HG03457 (cell line): ENCODE results near the gene PCBP2.
"Not testable (repeated sequence)": the region's sequence is repeated elsewhere in the genome, so short reads cannot be mapped to it uniquely, and the experiment has no call there.

Experiments used
- ATAC-seq: cut with Tn5 transposase; IDR thresholded peaks from one replicate; pipeline ENCODE4 v1.9.1; 2021; ENCODE audit warnings: moderate number of reproducible peaks; ENCODE audit not compliant: unreplicated experiment

The PCBP2 gene

DNA sequence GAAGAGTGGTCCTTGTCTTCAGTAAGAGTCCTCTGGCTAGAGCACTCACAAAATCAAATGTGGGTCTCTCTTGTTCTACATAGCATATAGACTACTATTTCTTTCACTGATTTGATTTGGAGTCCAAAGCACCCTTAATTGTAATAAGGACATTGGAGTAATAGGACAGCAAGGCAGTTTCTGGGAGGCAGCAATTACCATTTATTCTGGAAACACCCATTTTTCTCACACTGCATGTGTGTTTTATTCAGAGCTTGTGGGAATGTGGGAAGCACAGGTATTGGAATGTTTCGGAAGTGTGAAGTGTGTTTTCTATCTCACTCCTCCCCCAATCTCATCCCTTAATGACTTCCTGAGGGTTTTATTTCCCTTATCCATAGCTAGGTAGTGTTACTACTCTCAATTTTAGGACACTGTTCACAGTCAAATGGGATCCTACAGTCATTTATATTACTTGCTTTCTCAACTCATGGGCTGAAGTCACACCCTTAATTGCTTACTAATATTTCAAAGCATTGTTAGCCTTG, 20.2 kb downstream of the PCBP2 start:
- ATAC-seq: no peak

GRCh38 chr12:53474077-53474476, 22.2 kb downstream of the PCBP2 start:
- ATAC-seq: no peak

DNA sequence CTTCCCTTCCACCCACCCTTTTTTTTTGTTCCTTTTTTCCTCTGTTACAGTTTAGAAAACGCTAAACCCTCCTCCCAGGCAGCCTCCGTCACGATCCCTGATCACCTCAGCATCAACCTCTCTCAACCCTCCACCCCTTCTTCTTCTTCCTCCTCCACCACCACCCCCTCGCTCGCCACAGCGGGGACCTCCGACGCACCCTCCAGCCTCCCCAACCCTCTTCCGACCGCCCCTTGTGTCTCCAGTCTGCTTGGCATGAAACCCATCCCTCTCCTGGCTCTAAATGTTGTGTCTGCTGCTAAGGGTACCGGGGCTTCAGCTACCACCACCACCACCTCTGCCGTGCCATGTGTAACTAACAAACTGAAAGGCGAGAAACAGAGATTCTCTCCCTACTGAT, 22.9 kb downstream of the PCBP2 start:
- no peak for ATAC-seq

- ATAC-seq: no peak
These were observed 24.9 kb downstream of the PCBP2 start for GRCh38 chr12:53476769-53477209.

- ATAC-seq: no peak
These were observed 27.0 kb downstream of the PCBP2 start for GRCh38 chr12:53478865-53479264.

GRCh38 chr12:53479331-53479730, 27.4 kb downstream of the PCBP2 start:
- no peak for ATAC-seq

DNA sequence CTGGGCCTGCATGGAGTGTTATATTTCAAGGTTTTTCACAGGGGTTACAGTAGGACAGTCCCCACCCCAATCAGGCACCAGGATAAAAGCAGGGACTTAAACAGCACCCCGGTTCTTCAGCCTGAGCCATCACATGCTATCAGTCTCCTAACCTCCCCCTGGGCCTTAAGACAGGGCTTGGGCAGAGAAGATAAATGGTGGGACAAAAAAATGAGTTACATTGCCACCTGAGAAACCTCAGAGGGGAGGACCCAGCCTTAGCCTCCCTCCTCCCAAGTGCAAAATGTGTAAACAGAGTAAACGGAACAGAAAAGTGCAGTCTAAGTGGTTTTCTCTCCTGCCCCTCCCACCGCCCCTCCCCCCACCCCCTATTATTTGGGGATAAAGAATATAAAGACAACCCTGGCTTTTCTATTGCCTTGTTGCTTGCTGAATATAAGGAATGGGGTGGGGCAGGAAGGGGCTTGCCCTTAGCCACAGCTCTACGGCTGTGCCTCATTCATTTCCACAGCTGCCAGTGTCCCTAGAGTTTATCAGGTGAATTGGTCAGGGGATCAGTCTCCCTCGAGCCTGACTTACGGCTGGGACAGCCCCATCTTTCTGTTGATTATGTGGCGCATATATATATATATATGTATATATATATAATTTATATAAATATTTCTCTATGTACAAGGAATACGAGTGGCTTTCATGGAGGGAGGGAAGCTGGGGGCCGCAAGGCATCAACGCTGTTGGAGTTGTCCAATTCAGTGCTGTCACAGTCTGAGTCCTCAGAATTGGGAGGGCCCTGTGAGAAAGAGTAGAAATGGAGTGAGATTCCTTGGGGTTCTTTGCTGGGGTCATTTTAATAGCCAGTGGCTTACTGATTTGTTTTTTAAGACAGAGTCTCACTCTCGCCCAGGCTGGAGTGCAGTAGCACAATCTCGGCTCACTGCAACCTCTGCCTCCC, 28.9 kb downstream of the PCBP2 start:
- ATAC-seq: no peak

DNA sequence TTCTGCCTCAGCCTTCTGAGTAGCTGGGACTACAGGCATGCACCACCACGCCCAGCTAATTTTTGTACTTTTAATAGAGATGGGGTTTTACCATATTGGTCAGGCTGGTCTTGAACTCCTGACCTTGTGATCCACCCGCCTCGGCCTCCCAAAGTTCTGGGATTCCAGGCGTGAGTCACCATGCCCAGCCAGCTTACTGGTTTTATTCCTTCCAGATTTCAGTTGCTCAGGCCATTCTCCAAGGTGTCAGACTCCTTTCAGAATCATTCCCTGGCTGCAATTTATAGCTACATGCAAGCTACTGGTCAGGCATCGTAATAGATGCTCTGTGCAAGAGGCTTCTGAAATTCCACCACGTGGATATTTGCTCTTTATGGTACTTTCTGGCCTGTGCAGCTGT, 29.6 kb downstream of the PCBP2 start:
- ATAC-seq: not testable (repeated sequence)

DNA sequence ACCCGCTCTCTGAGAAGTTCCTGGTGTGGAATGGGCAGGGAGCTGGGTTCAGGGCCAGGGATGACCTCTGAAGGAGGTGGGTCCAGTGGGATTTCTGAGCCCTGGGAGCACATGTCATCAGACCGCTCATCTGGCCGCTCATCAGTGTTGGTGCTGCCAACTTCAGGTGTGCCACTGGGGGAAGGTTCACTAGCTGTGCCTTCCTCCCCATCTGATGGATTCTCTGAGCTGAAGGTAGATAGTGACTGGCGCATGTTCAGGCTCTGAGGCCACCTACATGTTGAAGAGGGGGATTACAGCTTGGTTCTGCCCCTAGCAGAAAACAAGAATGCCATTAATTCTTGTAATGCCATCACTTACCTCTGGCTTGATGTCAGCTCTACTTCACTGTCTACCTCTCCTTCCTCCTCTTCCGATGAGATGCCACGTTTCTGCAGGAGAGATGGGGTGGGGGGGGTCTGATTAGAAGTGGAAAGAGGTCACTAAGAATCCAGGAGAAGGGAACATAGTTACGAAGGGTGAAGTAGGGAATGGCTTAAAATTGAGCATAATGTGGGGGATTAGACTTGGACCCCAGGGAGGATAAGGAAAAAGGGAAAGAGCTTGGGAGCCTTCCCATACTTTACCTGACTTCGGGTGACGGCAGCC, 30.2 kb downstream of the PCBP2 start:
- ATAC-seq: no peak

GRCh38 chr12:53482626-53483168, 30.8 kb downstream of the PCBP2 start:
- no peak for ATAC-seq

DNA sequence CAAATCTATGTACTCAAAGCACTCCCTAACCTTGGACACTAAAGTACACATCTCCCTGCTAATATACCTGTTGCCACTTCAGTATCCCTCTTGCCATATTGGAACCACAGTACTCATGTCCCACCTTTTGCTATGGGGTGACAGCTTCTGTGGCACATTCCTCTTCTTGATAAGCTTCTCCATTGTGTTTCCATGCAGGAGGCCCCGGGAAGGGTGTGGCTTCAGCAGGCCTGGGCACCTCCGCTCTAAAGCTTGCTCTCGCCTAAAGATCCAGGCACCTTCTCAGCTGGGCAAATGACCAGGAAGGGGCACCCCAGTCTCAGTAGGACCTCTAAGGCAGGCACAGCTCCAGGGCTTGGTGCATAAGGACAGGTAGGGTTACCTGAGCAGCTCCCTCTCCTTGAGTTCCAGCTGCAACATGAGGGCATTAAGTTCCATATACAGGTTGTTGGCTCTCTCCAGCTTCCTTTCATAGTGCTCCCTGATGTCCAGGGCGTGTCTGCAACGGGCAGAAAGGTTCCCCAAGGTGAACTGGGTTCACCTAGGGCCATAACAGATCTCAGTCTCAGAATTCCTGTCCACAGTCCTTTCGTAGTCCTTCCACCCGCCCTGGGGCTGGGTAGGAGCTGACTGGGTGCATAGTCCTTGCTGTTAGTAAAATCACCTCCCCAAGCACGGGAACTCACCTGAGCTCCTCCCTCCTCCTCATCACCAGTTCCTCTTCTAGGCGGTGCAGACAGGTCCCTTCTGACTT, 31.5 kb downstream of the PCBP2 start:
- no peak for ATAC-seq

DNA sequence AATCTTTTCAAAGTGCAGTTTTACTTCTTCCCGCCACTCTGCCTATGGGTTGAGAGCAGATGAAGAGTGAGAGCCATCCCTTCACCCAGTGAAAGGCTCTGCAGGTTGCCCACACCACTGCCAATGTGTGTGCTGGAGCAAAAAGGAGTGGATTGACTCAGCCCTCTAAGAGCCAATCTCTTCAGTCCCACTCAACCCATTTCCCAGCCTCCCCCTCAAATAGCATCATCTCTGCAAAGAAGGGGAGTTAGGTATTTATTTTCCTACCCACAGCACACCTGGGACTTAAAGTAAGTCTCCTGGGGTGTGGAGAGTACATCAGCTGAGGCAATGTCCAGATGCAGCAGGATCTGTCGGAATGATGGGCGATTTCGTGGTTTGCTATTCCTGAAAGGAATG, 32.1 kb downstream of the PCBP2 start:
- no peak for ATAC-seq

GRCh38 chr12:53484686-53485575, 33.0 kb downstream of the PCBP2 start:
- ATAC-seq: no peak

DNA sequence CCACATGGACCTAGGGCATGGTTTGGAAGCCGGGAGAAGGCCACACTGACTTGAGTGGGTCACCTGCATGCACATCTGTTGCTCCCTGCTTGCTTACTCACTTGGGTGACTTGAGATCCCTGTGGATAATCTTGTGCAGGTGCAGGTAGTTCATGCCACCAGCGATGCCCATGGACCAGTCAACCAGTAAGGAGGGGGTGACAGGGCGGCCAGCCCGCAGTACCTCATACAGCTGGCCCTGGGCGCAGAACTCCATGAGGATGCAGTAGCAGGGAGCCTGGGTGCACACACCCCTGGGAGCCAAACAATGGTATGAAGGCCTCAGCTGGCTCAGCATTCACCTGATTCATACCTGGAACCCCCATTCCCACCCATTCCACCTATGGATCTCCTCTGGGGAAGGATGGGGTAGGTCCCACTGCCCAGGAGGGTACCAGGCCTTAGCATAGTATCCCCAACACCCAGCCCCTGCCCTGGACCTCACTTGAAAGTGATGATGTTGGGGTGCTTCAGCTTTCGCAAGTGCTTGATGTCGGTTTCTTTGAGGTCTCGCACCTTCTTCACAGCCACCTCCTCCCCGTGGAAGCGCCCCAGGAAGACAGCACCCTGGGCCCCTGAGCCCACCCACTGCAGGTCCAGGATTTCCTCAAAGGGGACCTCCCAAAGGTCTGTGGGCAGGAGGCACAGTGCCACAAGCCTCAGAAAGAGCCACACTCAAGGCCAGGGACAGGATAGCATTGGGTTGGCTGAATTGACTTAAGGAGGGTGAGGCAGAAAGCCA, 34.2 kb downstream of the PCBP2 start:
- no peak for ATAC-seq

- no peak for ATAC-seq
These were observed 35.0 kb downstream of the PCBP2 start for GRCh38 chr12:53486736-53487487.

DNA sequence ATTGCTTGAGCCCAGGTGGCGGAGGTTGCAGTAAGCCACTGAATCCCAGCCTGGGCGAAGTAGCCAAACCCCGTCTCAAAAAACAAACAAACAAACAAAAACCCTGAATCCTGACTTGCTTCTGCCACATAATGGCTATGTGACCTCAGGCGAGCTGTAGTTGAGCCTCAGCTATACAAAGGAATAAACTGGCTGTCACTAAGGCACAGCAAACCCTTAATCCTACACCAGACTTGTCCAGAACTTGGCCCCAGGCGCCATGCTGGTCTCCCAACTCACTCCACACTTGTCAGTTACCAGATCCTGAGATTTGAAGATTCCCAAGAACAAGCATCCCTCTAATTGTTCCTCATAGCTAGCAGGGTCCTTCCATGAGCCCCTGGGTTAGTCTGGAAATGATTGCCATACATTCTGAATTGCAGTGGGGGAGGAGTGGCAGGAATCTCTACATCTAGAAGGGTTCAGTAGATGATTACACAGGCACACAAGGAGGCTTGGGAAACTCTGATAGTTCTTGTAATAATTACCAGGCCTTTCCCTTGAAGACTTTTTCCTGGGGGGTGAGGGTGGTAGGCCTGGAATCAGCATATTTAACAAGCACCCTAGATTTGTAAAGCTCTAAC, 37.5 kb downstream of the PCBP2 start:
- no peak for ATAC-seq

DNA sequence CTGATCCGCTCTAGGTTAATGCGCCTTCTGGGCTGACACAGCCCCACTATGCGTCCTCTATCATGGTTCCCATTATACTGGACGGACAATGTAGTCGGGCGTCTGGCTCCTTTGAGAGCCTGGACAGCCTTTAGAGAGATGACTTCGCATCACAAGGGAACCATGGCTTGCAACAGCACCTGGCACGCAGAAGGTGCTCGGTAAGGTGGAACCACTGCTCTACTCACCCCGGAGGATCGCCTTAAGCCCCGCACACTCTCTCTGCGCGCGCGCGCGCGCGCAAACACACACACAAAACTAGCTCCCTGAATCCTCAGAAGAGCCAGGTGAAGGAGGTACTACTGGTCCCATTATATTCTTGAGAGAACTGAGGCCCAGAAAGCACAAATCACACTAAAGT, 40.3 kb downstream of the PCBP2 start:
- ATAC-seq: no peak
